Tibial nerve (tissue), 4 donors: ENCODE data around the gene ESRRG.

Experiments used
- EP300 ChIP-seq, 2 donors: sonication (generic); formaldehyde crosslinking; IDR thresholded peaks; one replicate each; pipeline ENCODE4 v1.6.1; 2017; ENCODE audit warnings: antibody characterized with exemption in 2 of 2, mild to moderate bottlenecking in 1 of 2
- POLR2A ChIP-seq, 2 donors: fragments of 450-650 bp; IDR thresholded peaks; one replicate each; pipeline ENCODE4 v1.6.1; 2017; ENCODE audit warnings: antibody characterized with exemption in 2 of 2, mild to moderate bottlenecking in 2 of 2, moderate library complexity in 2 of 2
- TF ChIP-seq, protein P1 (sequence below), 5 experiments: fragments of 200-600 bp in 3 of 5; fragments of 450-650 bp in 2 of 5; sonication (generic) in 3 of 5; IDR thresholded peaks; one replicate each; pipeline ENCODE4 v1.5.1; 2016 to 2019; ENCODE audit warnings: antibody characterized with exemption in 5 of 5, mild to moderate bottlenecking in 3 of 5, moderate library complexity in 2 of 5

DNA sequence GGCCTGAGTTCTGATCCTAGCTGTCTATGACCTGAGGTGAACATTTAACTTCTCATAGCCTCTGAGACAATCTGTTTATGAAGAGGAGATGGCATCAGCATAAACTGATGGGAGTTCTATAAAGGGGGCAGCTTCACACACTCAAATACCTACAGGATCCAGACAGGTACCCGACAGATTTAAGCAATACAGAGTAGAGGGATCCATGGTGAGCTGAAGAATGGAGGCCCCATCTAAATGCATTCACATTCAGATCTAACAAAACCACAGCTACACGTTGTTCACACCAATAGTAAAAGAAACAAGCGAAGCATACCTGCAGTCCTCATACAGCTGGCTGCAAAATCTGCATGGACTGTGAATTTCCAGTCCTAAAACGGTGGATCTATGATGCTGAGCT lies 48.7 kb upstream of the ESRRG start:
- TF ChIP-seq, protein P1, sequence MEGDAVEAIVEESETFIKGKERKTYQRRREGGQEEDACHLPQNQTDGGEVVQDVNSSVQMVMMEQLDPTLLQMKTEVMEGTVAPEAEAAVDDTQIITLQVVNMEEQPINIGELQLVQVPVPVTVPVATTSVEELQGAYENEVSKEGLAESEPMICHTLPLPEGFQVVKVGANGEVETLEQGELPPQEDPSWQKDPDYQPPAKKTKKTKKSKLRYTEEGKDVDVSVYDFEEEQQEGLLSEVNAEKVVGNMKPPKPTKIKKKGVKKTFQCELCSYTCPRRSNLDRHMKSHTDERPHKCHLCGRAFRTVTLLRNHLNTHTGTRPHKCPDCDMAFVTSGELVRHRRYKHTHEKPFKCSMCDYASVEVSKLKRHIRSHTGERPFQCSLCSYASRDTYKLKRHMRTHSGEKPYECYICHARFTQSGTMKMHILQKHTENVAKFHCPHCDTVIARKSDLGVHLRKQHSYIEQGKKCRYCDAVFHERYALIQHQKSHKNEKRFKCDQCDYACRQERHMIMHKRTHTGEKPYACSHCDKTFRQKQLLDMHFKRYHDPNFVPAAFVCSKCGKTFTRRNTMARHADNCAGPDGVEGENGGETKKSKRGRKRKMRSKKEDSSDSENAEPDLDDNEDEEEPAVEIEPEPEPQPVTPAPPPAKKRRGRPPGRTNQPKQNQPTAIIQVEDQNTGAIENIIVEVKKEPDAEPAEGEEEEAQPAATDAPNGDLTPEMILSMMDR (IDR thresholded peaks at IDR 0.05), result no peak
- TF ChIP-seq POLR2A (IDR thresholded peaks at IDR 0.05) (no peak), EP300 (IDR thresholded peaks at IDR 0.05) (no peak)
